ENCODE measurements around the gene MAGEA3.
"Not testable (repeated sequence)": the region's sequence is repeated elsewhere in the genome, so short reads cannot be mapped to it uniquely, and the experiment has no call there.

DNA sequence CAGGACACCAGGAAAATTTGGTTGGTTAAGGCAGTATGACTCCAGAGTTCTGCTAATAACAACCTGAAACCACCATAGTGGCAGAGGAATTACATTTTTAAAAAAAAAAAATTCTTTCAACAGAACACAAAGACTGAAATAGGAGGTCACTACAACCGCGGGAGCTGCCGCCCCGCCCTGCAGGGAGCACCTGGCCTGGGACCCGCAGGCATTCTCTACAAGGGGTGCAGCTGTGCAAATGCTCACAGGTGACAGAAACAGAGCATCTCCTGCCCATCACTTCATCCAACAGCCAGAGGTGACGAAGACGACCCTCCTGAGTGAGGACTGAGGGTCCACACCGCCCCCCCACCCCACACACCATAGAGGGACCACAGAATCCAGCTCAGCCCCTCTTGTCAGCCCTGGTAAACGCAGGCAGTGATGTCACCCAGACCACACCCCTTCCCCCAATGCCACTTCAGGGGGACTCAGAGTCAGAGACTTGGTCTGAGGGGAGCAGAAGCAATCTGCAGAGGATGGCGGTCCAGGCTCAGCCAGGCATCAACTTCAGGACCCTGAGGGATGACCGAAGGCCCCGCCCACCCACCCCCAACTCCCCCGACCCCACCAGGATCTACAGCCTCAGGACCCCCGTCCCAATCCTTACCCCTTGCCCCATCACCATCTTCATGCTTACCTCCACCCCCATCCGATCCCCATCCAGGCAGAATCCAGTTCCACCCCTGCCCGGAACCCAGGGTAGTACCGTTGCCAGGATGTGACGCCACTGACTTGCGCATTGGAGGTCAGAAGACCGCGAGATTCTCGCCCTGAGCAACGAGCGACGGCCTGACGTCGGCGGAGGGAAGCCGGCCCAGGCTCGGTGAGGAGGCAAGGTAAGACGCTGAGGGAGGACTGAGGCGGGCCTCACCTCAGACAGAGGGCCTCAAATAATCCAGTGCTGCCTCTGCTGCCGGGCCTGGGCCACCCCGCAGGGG is at the start of gene MAGEA3:
- not testable (repeated sequence) for TF ChIP-seq EZH2 (IDR thresholded peaks at IDR 0.05; ENCODE audit: low read depth, low read length, severe bottlenecking); USF2 (IDR thresholded peaks at IDR 0.05; ENCODE audit: low read length); SRF (IDR thresholded peaks at IDR 0.05; ENCODE audit: low read depth, low read length); CTCF (IDR thresholded peaks at IDR 0.05; ENCODE audit: control extremely low read depth in 1 of 3, insufficient read depth in 1 of 3, low read depth in 1 of 3, low read length in 3 of 3); JUN (IDR thresholded peaks at IDR 0.05; ENCODE audit: low read depth, low read length); JUND (IDR thresholded peaks at IDR 0.05; ENCODE audit: low read length); GABPA (IDR thresholded peaks at IDR 0.05; ENCODE audit: borderline replicate concordance, insufficient read depth, low read length); TAF1 (IDR thresholded peaks at IDR 0.05; ENCODE audit: low read depth, low read length)

Measured in H1 (cell line).